HG03108 (cell line): Measurements from ENCODE around the gene FDXACB1.

ENCODE experiments used
- ATAC-seq: cut with Tn5 transposase; IDR thresholded peaks from one replicate; pipeline ENCODE4 v1.9.1; 2021; ENCODE audit warnings: moderate library complexity; ENCODE audit not compliant: unreplicated experiment

Gene FDXACB1

GRCh38 chr11:111878849-111879636, at the start of gene FDXACB1, which contains the start of gene CFAP68:
TSS of gene FDXACB1 (minus strand) at chr11:111879165. CDS start at chr11:111879132, 33 bp downstream.
TSS of gene CFAP68 (plus strand) at chr11:111879541. CDS start at chr11:111879561, 20 bp downstream.
- ATAC-seq: peak; percentile 84

DNA sequence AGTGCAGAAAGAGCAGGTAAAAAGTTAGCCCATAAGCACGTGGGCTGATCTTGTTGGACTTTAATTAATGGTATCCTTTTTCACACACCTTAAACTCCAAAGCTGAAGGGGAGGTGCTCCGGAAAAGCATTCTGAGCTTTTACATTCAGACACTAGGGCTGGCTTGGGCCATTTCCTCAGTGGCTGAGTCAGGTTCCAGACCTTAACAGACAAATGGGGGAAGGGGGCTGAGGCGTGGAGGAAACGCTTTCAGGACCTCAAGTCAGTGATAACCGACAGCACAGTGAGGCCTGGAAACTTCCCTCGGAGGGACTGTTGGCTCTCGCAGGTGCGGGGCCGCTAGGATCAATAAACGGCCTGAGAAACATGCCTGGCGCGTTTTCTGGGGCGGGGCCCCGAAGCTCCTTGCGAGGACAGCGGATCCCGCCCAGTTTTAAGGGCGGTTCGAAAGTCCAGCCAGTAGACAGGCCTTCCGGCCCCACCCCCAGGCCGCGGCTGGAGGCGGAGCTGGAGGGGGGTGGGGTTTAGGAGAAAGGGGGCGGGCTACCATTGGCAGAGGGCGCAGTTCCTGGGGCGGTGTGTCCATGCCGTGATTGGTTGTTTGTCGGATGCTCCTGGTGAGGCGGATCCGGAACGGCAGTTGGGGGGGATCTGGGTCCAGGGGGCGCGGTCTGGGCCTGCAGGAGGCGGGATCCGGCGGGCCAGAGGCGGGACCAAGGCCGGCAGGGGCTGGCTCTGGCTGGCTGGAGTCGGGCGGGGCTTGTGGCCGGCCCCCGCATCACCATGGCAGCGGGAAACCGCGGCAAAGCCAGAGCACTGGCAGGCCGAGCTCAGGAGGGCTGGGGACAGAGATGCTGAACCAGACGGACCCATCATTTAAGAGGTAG, 47.8 kb upstream of the FDXACB1 start:
- peak; percentile 92 for ATAC-seq

GRCh38 chr11:111925953-111926352, 47.0 kb upstream of the FDXACB1 start:
- ATAC-seq: no peak

- no peak for ATAC-seq
These were observed 45.0 kb upstream of the FDXACB1 start for GRCh38 chr11:111923951-111924350.

DNA sequence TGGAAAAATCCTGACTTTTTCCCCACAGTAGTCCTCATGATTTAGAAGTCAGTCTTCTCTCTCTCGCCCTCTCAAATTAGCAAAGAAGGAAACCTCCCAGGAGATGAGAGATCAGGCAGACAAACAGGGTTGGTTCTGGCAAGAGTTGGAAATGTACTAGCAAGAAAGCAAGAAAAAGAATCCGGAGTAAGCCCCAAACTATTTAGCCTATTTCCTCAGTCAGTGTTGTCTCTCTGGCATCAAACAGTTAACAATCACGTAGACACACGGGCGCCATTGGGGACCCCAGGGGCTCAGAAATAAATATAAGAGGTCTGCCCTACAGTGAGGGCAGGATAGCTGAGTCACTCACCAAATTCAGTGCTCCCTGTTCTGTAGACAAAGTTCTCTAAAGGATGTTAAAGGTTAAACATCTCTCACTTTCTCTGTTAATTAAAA, 44.4 kb upstream of the FDXACB1 start:
- no peak for ATAC-seq

DNA sequence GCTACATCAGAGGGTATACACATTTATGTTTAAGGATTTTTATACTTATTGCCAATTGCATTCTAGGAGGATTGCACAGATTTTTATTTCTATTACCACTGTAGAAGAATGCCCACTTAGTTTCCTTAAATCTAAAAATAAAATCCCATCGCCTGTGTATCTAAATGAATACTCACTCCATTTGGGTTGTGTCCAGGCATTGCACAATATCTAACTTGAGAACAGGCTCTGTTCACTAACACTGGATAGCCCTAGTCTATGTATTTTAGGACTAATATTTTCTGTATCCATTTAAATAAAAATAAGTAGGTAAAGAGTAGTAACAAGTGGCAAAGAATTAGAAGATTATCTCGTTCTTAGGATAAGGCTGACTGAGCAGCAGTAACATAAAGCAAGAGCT, 43.8 kb upstream of the FDXACB1 start:
- ATAC-seq: no peak

- ATAC-seq: no peak
These were observed 42.7 kb upstream of the FDXACB1 start for GRCh38 chr11:111921541-111922230.

- no peak for ATAC-seq
These were observed 41.9 kb upstream of the FDXACB1 start for GRCh38 chr11:111920908-111921307.

- ATAC-seq: no peak
These were observed 39.7 kb upstream of the FDXACB1 start, which contains the start of gene C11orf52 for GRCh38 chr11:111918390-111919256. TSS of gene C11orf52 (plus strand) at chr11:111918913. CDS start at chr11:111918973, 60 bp downstream.

GRCh38 chr11:111917788-111918187, 38.8 kb upstream of the FDXACB1 start:
- no peak for ATAC-seq

GRCh38 chr11:111917312-111917711, 38.3 kb upstream of the FDXACB1 start:
- no peak for ATAC-seq

GRCh38 chr11:111916768-111917167, 37.8 kb upstream of the FDXACB1 start:
- ATAC-seq: no peak

GRCh38 chr11:111913997-111914396, 35.0 kb upstream of the FDXACB1 start:
- no peak for ATAC-seq

DNA sequence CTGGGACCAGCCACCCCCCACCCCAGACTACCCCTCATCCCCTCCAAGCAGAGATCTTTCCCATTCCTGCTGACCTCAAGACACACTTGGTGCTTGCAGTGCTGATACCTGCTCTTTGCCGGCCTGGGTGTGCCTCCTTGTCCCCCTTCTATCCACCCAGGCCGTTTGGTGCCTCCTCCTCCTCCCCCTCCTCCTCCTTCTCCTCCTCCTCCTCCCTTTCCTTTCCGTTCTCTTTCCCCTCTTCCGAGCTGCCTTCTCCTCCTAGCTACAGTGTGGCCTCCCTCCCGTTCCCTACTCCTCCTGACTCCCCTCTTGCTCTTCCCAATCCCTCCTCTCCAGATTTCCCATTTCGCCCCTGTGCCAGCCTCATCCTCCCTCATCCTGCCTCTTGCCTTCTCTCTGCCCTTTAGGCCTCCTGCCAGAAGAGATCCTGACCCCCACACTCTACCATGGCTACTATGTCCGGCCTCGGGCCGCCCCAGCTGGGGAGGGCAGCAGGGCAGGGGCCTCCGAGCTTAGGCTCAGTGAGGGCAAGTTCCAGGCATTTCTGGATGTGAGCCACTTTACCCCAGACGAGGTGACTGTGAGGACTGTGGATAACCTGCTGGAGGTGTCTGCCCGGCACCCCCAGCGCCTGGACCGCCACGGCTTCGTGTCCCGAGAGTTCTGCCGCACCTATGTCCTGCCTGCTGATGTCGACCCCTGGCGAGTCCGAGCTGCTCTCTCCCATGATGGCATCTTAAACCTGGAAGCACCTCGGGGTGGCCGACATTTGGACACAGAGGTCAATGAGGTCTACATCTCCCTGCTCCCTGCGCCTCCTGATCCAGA, 34.3 kb upstream of the FDXACB1 start:
- no peak for ATAC-seq

DNA sequence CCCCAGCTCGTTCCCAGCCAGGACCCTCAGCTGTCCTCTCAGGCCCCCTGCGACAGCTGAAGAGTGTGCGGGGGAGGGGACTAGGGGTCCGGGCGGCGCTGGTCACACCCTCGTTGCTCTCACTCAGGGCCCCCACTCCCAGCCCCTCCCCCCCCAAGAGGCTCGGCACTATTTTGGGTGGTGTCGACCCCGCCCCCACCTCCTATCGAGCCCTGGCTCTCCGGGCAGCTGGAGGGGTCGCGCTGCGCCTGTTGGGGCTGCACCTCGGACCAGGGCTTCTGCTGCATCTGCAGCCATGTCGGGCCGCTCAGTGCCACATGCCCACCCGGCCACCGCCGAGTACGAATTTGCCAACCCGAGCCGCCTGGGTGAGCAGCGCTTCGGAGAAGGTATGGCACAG, 33.6 kb upstream of the FDXACB1 start, which contains the start of gene HSPB2:
TSS of gene HSPB2 (plus strand) at position 200 of the 400 bp plus-strand sequence. CDS start at position 296, 96 bp downstream.
- ATAC-seq: no peak

- ATAC-seq: no peak
These were observed 32.8 kb upstream of the FDXACB1 start, which contains the start of gene CRYAB for GRCh38 chr11:111911563-111912401. TSS of gene CRYAB (minus strand) at chr11:111911770. CDS start at chr11:111911724, 46 bp downstream.

DNA sequence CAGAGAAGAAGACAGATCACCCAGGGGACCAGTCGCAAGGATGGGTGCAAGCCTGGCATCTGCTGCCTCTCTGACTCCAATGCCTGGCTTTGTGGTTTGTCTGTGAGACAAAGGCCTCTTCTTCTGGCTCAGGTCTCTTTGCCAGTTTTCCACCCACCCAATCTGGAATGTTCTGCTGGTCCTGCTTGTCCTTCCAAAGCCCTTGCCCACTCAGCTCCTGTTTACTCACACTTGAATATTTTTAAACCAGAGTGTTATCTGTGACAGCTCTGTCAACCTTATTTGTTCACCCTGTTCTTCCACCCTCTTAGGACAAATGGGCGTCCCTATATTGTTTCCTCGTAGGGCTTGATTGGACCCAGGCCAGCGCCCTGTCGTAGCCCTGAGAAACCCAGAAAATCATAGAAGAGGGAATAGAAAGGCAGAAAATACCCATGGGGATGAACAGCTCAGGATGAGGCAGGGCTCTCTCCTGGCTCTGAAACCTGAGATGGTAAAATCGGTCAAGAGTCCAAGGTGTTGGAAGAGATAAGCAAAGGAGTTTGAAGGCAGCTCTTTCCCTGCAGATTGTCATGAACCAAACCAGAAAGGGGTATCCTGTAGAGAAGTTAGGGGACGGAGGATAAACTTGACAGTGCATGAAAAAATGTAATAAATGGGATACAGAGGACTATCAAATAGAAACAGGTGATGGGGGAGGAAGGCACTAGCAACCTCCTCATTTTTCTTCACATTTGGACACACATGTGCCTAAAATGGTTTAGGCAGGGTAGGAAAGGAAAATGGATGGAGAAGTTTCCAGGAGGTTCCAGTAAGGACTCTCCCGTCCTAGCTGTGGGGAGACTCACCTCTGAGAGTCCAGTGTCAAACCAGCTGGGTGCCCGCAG, 32.0 kb upstream of the FDXACB1 start:
- no peak for ATAC-seq
